Activated CD4-positive, CD25-positive, alpha-beta regulatory T cell treated with anti-CD3 and anti-CD28 coated beads, Interleukin-2, amount 50 U/mL, for 24 hours (primary cell): ENCODE results near the gene NPRL2.
"Not testable (repeated sequence)": the region's sequence is repeated elsewhere in the genome, so short reads cannot be mapped to it uniquely, and the experiment has no call there.

Source experiments
- ATAC-seq, 2 donors: fragments of 150-1000 bp; cut with Tn5 transposase; one replicate each; pipeline ENCODE4 v1.10.0; 2021; ENCODE audit warnings: mild to moderate bottlenecking in 1 of 2, moderate library complexity in 1 of 2

The NPRL2 gene

GRCh38 chr3:50326182-50326541, 24.4 kb downstream of the NPRL2 start:
- no peak for ATAC-seq

GRCh38 chr3:50325497-50326181, 24.9 kb downstream of the NPRL2 start:
- ATAC-seq = no peak

GRCh38 chr3:50325113-50325480, 25.5 kb downstream of the NPRL2 start:
- no peak for ATAC-seq

GRCh38 chr3:50324351-50325112, 26.0 kb downstream of the NPRL2 start:
- ATAC-seq = peak in 1 of 2 donors; percentile 21

- ATAC-seq = no peak
Observed at GRCh38 chr3:50323614-50324199, 26.9 kb downstream of the NPRL2 start.

- ATAC-seq = no peak
Observed at GRCh38 chr3:50323092-50323600, 27.4 kb downstream of the NPRL2 start.

- ATAC-seq = no peak
Observed at GRCh38 chr3:50322386-50323091, 28.0 kb downstream of the NPRL2 start, which contains the start of gene HYAL2. TSS of gene HYAL2 (minus strand) at chr3:50322745. CDS start at chr3:50320489, 2,256 bp downstream.

GRCh38 chr3:50322115-50322385, 28.5 kb downstream of the NPRL2 start:
- no peak for ATAC-seq

GRCh38 chr3:50321336-50322114, 29.1 kb downstream of the NPRL2 start:
- peak; percentile 80 to 81 for ATAC-seq

GRCh38 chr3:50320853-50321335, 29.7 kb downstream of the NPRL2 start:
- peak; percentile 52 to 59 for ATAC-seq

- ATAC-seq = no peak
Observed at GRCh38 chr3:50319894-50320625, 30.5 kb downstream of the NPRL2 start.

- ATAC-seq = no peak
Observed at GRCh38 chr3:50319181-50319893, 31.2 kb downstream of the NPRL2 start.

GRCh38 chr3:50318615-50319014, 32.0 kb downstream of the NPRL2 start:
- ATAC-seq = no peak

GRCh38 chr3:50318163-50318562, 32.4 kb downstream of the NPRL2 start:
- ATAC-seq = no peak

GRCh38 chr3:50317300-50317699, 33.3 kb downstream of the NPRL2 start:
- no peak for ATAC-seq

GRCh38 chr3:50316657-50317242, 33.8 kb downstream of the NPRL2 start:
- ATAC-seq = peak; percentile 48 to 53

GRCh38 chr3:50314816-50315215, 35.8 kb downstream of the NPRL2 start:
- ATAC-seq = no peak

GRCh38 chr3:50314342-50314741, 36.2 kb downstream of the NPRL2 start:
- no peak for ATAC-seq

GRCh38 chr3:50312041-50312440, 38.5 kb downstream of the NPRL2 start:
- not testable (repeated sequence) for ATAC-seq

GRCh38 chr3:50304601-50305000, 46.0 kb downstream of the NPRL2 start:
- peak; percentile 65 to 72 for ATAC-seq
